ENCODE measurements around the gene PAX8.

- TF ChIP-seq CTCF (IDR thresholded peaks at IDR 0.05) (no peak), ZFX (IDR thresholded peaks at IDR 0.05; ENCODE audit: borderline replicate concordance) (no peak)
Observed at GRCh38 chr2:113223813-113224212, 54.9 kb downstream of the PAX8 start.

Data from 22Rv1 (cell line).